Measurements from ENCODE around the gene GSTK1. TPM values are rescaled to one million over a fixed set of nuclear protein-coding genes. Genes with fewer than 3 reads are reported as not detected.

The GSTK1 gene
- total RNA-seq, 3 donors from 2014 or later: 196 to 242 (median 199) TPM

DNA sequence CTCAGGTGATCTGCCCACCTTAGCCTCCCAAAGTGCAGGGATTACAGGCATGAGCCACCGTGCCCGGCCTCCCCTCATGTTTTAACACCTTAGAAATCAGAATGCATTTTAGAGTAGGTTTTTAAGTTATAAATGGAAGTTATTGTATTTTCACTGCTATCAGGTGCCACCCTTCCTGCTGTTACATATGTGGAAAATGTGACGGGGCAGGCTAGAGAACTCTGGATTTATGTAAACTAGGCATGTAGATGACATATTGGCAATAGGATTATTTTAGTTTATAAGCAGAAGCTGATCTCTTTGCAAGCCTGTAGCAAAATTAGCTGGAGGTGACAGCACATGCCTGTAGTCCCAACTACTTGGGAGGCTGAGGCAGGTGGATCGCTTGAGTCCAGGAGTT lies 27.1 kb downstream of the GSTK1 start:
- DNase-seq (ENCODE audit: low spot score in 2 of 2): no peak
- peak overlapping the region in 1 of 3 donors; percentile 21 for H3K4me3 ChIP-seq
- peaks cover 2% of the 10 kb centered on the region for H3K36me3 ChIP-seq
- no peaks in the 10 kb centered on the region for H3K9me3 ChIP-seq
- peaks cover 0 to 12% of the 10 kb centered on the region in 2 donors for H3K4me1 ChIP-seq
- H3K27me3 ChIP-seq: no peaks in the 10 kb centered on the region
- peak overlapping the region in 1 of 2 donors; percentile 12 for H3K27ac ChIP-seq
- TF ChIP-seq, protein P1, sequence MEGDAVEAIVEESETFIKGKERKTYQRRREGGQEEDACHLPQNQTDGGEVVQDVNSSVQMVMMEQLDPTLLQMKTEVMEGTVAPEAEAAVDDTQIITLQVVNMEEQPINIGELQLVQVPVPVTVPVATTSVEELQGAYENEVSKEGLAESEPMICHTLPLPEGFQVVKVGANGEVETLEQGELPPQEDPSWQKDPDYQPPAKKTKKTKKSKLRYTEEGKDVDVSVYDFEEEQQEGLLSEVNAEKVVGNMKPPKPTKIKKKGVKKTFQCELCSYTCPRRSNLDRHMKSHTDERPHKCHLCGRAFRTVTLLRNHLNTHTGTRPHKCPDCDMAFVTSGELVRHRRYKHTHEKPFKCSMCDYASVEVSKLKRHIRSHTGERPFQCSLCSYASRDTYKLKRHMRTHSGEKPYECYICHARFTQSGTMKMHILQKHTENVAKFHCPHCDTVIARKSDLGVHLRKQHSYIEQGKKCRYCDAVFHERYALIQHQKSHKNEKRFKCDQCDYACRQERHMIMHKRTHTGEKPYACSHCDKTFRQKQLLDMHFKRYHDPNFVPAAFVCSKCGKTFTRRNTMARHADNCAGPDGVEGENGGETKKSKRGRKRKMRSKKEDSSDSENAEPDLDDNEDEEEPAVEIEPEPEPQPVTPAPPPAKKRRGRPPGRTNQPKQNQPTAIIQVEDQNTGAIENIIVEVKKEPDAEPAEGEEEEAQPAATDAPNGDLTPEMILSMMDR (IDR thresholded peaks at IDR 0.05): no peak
- no peak for TF ChIP-seq POLR2A (IDR thresholded peaks at IDR 0.05)
- no peak for TF ChIP-seq POLR2AphosphoS5 (IDR thresholded peaks at IDR 0.05)
- intact Hi-C loops (cut with DNase I; ENCODE audit: low total_unique reads): no loop called here

DNA sequence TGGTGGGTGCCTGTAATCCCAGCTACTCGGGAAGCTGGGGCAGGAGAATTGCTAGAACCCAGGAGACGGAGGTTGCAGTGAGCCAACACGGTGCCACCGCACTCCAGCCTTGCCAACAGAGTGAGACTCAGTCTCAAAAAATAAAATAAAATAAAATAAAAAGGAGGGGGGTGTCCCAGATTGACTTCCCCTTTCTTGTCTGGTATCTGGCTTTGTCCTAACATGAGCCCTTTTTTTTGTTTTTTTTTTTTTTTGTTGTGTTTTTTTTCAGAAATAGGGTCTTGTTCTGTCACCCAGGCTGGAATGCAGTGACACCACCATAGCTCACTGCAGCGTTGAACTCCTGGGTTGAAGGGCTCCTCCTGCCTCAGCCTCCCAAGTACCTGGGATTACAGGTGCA lies 29.6 kb downstream of the GSTK1 start:
- H3K27ac ChIP-seq: no peak overlapping the region
- no peaks in the 10 kb centered on the region for H3K27me3 ChIP-seq
- DNase-seq (ENCODE audit: low spot score in 2 of 2): no peak
- H3K4me1 ChIP-seq: peaks cover 0 to 7% of the 10 kb centered on the region in 2 donors
- no peaks in the 10 kb centered on the region for H3K9me3 ChIP-seq
- H3K36me3 ChIP-seq: peaks cover 6% of the 10 kb centered on the region
- intact Hi-C loops (cut with DNase I; ENCODE audit: low total_unique reads): no loop called here
- H3K4me3 ChIP-seq: no peak overlapping the region
- no peak for TF ChIP-seq POLR2AphosphoS5 (IDR thresholded peaks at IDR 0.05)
- TF ChIP-seq, protein P1 (IDR thresholded peaks at IDR 0.05): no peak
- no peak for TF ChIP-seq POLR2A (IDR thresholded peaks at IDR 0.05)

DNA sequence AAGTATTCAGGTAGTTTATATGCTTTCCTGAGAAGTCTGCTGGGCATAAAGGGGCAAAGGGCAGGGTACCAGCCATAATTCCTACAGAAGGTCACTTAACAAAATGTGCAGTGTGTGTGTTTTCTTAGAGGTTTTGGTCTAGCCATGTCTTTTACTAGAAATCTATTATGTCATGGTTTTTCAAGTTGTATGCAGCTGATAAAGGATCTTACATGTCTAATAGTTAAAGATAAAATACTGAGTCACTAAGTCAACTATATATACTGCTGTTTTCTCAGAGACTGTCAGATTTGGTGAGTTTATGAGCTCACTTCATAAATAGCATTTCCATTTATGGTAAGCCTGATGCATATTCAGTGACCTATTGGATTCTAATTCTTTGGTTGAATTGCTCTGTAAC lies 32.6 kb downstream of the GSTK1 start:
- Histone ChIP-seq H3K4me1 (no peaks in the 10 kb centered on the region), H3K27me3 (no peaks in the 10 kb centered on the region), H3K9me3 (no peaks in the 10 kb centered on the region), H3K27ac (no peak overlapping the region), H3K4me3 (no peak overlapping the region), H3K36me3 (peaks cover 6% of the 10 kb centered on the region)
- no peak for TF ChIP-seq POLR2AphosphoS5 (IDR thresholded peaks at IDR 0.05)
- TF ChIP-seq, protein P1 (IDR thresholded peaks at IDR 0.05): no peak
- TF ChIP-seq POLR2A (IDR thresholded peaks at IDR 0.05): no peak
- DNase-seq (ENCODE audit: low spot score in 2 of 2): no peak
- intact Hi-C loops (cut with DNase I; ENCODE audit: low total_unique reads): no loop called here

DNA sequence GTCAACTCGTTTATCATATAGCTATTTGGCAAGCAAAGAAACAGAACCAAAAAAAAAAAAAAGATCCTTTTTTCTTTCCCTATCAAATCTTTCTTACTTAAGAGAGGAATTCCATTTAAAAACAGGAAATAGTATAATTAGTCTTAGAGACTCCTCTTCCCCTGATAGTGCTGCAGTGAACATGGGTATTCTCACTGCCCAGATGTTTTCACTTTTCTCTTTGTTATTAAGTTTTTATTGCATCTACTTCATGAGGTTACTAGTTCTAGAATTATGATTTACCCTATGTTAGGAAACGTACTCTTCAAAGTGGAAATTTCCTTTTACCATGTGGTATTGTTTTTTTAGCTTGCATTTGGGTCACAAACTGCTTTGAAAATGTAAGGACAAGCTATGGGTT lies 33.4 kb downstream of the GSTK1 start:
- TF ChIP-seq POLR2A (IDR thresholded peaks at IDR 0.05) (no peak), POLR2AphosphoS5 (IDR thresholded peaks at IDR 0.05) (no peak)
- TF ChIP-seq, protein P1 (IDR thresholded peaks at IDR 0.05): no peak
- Histone ChIP-seq H3K4me3 (no peak overlapping the region), H3K27me3 (no peaks in the 10 kb centered on the region), H3K9me3 (no peaks in the 10 kb centered on the region), H3K27ac (no peak overlapping the region), H3K36me3 (peaks cover 6% of the 10 kb centered on the region), H3K4me1 (no peaks in the 10 kb centered on the region)
- intact Hi-C loops (cut with DNase I; ENCODE audit: low total_unique reads): no loop called here
- no peak for DNase-seq (ENCODE audit: low spot score in 2 of 2)

DNA sequence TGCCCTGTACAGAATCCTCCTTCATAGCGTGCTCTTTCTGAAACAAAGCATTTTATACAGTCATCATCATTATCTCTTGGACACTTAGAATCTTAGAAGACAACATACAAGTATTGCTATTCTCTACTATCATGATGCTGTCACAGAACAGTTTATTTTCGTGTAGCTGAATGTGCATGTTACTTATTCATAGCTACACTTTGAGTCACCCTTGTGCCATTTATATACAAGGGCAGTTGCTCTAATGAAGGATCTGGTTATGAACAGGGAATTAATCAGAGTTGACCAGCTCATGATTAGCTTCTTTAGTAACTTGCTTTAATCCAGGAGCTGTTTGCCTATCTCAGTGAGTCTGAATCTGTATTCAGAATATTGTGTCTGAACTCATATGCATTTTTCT lies 36.1 kb downstream of the GSTK1 start:
- Histone ChIP-seq H3K4me1 (no peaks in the 10 kb centered on the region), H3K4me3 (no peak overlapping the region), H3K36me3 (peaks cover 6% of the 10 kb centered on the region), H3K27ac (no peak overlapping the region), H3K27me3 (no peaks in the 10 kb centered on the region), H3K9me3 (no peaks in the 10 kb centered on the region)
- TF ChIP-seq POLR2AphosphoS5 (IDR thresholded peaks at IDR 0.05): no peak
- TF ChIP-seq, protein P1 (IDR thresholded peaks at IDR 0.05): no peak
- no peak for TF ChIP-seq POLR2A (IDR thresholded peaks at IDR 0.05)
- intact Hi-C loops (cut with DNase I; ENCODE audit: low total_unique reads): no loop called here
- no peak for DNase-seq (ENCODE audit: low spot score in 2 of 2)
